Islet of Langerhans (tissue), 1 donor: ENCODE data around the gene MACROD2.
"Not testable (repeated sequence)": the region's sequence is repeated elsewhere in the genome, so short reads cannot be mapped to it uniquely, and the experiment has no call there.

Experiments used
- FAIRE-seq: peaks from one replicate; lab custom pipeline; 2011; peaks lifted over from hg19 to GRCh38; lab: Jason Lieb, UNC

The MACROD2 gene

GRCh38 chr20:15767586-15767985 is 1772.3 kb downstream of the MACROD2 start:
- no peak for FAIRE-seq

GRCh38 chr20:15767999-15768741 is 1772.9 kb downstream of the MACROD2 start:
- peak; percentile 68 for FAIRE-seq

- no peak for FAIRE-seq
Observed at GRCh38 chr20:15772826-15773225, 1777.5 kb downstream of the MACROD2 start.

- FAIRE-seq, result no peak
Observed at GRCh38 chr20:15774926-15775325, 1779.6 kb downstream of the MACROD2 start.

- FAIRE-seq, result no peak
Observed at GRCh38 chr20:15776770-15777466, 1781.6 kb downstream of the MACROD2 start.

GRCh38 chr20:15784020-15784419 is 1788.7 kb downstream of the MACROD2 start:
- no peak for FAIRE-seq

- no peak for FAIRE-seq
Observed at GRCh38 chr20:15789079-15789478, 1793.8 kb downstream of the MACROD2 start.

GRCh38 chr20:15792855-15793254 is 1797.5 kb downstream of the MACROD2 start:
- FAIRE-seq, result no peak

- no peak for FAIRE-seq
Observed at GRCh38 chr20:15794409-15794808, 1799.1 kb downstream of the MACROD2 start.

GRCh38 chr20:15795305-15796019 is 1800.1 kb downstream of the MACROD2 start:
- FAIRE-seq, result no peak

GRCh38 chr20:15799871-15800270 is 1804.6 kb downstream of the MACROD2 start:
- peak; percentile 43 for FAIRE-seq

- FAIRE-seq, result no peak
Observed at GRCh38 chr20:15802020-15802419, 1806.7 kb downstream of the MACROD2 start.

GRCh38 chr20:15805154-15805553 is 1809.8 kb downstream of the MACROD2 start:
- no peak for FAIRE-seq

- FAIRE-seq, result no peak
Observed at GRCh38 chr20:15806105-15806504, 1810.8 kb downstream of the MACROD2 start.

GRCh38 chr20:15807271-15807670 is 1812.0 kb downstream of the MACROD2 start:
- FAIRE-seq, result no peak

GRCh38 chr20:15807771-15808170 is 1812.5 kb downstream of the MACROD2 start:
- FAIRE-seq, result not testable (repeated sequence)

- FAIRE-seq, result no peak
Observed at GRCh38 chr20:15811951-15812350, 1816.6 kb downstream of the MACROD2 start.

- no peak for FAIRE-seq
Observed at GRCh38 chr20:15812696-15813095, 1817.4 kb downstream of the MACROD2 start.

GRCh38 chr20:15814360-15814759 is 1819.0 kb downstream of the MACROD2 start:
- FAIRE-seq, result no peak

- FAIRE-seq, result no peak
Observed at GRCh38 chr20:15814911-15815310, 1819.6 kb downstream of the MACROD2 start.

GRCh38 chr20:15817351-15817750 is 1822.0 kb downstream of the MACROD2 start:
- no peak for FAIRE-seq

GRCh38 chr20:15818651-15819071 is 1823.3 kb downstream of the MACROD2 start:
- FAIRE-seq, result no peak

GRCh38 chr20:15823718-15824117 is 1828.4 kb downstream of the MACROD2 start:
- no peak for FAIRE-seq
